Measurements from ENCODE around the gene PRKAR1B. TPM values are rescaled to one million over a fixed set of nuclear protein-coding genes. Genes with fewer than 3 reads are reported as not detected.

Gene PRKAR1B
- total RNA-seq, 2 experiments from 2014 or later, result 28.0 to 28.2 TPM

DNA sequence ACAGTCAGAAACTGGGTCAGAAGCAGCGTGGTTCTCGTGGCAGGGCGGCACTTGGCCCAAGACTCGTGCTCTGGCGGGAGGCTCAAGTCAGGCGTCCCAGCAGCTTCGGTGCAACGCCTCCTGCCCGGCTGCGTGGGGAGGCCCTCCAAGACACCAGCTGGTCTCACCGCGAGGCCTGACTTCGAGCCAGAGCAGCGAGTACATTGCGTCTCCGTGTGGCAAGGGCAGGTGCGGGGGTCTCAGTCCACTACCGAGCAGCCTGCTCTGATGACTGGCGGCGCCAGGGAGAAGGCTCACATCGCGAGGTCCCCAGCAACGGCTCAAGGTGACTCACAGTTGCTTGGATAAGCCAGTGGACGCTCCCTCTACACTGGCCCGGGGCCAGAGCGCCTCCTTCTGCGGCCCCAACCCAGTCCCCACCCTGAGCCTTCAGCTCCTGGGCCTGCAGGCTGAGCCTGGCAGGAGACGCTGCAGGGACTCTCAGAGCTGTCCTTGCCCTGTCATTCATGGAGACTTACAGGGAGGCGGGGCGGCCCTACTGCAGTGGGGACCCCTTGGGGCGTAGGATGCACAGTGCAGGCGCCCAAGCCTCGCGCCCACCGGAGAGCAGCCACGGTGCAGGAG lies 41.9 kb upstream of the PRKAR1B start:
- Mint-ChIP-seq H3K36me3 (peaks cover 17% of the 10 kb centered on the region), H3K27me3 (no peaks in the 10 kb centered on the region), H3K9me3 (no peaks in the 10 kb centered on the region), H3K4me3 (no peak overlapping the region), H3K27ac (no peak overlapping the region), H3K4me1 (ENCODE audit: low read depth) (no peaks in the 10 kb centered on the region)
- CTCF ChIA-PET, result interaction anchor here (1.1 kb wide), 1 partner anchor 447 kb away, joined by 3 read pairs; no protein-coding TSS in a partner anchor
- intact Hi-C loops (cut with micrococcal nuclease), result no loop called here
- DNase-seq, result no peak
- POLR2A ChIA-PET, result no interaction called here

DNA sequence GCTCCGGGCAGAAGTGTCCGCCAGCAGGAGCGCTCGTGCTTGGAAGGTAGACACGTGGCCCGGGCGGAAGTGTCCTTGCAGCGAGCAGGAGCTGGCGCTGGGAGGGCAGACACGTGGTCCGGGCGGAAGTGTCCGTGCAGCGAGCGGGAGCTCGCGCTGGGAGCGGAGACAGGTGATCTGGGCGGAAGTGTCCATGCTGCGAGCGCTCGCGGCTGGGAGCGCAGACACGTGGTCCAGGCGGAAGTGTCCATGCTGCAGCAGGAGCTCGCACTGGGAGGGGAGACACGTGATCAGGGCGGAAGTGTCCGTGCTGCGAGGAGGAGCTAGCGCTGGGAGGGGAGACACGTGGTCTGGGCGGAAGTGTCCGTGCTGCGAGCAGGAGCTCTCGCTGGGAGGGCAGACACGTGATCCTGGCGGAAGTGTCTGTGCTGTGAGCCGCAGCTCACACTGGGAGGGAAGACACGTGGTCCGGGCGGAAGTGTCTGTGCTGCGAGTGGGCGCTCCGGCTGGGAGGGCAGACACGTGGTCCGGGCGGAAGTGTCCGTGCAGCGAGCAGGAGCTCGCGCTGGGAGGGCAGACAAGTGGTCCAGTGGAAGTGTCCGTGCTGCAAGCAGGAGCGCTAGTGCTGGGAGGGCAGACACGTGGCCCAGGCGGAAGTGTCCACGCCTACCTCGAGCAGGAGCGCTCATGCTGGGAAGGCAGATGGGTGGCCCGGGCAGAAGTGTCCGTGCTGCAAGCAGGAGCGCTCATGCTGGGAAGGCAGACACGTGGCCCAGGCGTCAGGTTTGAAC lies 41.1 kb upstream of the PRKAR1B start:
- no peak for DNase-seq
- Mint-ChIP-seq H3K27ac (no peak overlapping the region), H3K27me3 (no peaks in the 10 kb centered on the region), H3K36me3 (peaks cover 18% of the 10 kb centered on the region), H3K4me1 (ENCODE audit: low read depth) (no peaks in the 10 kb centered on the region), H3K4me3 (no peak overlapping the region), H3K9me3 (no peaks in the 10 kb centered on the region)
- POLR2A ChIA-PET, result no interaction called here
- intact Hi-C loops (cut with micrococcal nuclease), result no loop called here
- CTCF ChIA-PET, result interaction anchor here (0.5 to 0.6 kb wide), 2 partner anchors 8 to 568 kb away, joined by 3 to 4 read pairs; no protein-coding TSS in a partner anchor

DNA sequence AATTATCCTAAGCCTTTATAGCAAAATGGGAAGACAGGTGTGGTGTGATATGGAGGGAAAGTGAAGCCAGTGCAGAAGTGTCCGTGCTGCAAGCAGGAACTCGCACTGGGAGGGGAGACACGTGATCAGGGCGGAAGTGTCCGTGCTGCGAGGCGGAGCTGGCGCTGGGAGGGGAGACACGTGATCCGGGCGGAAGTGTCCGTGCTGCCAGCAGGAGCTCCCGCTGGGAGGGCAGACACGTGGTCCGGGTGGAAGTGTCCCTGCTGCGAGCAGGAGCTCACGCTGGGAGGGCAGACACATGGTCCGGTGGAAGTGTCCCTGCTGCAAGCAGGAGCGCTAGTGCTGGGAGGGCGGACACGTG lies 40.5 kb upstream of the PRKAR1B start:
- POLR2A ChIA-PET, result no interaction called here

DNA sequence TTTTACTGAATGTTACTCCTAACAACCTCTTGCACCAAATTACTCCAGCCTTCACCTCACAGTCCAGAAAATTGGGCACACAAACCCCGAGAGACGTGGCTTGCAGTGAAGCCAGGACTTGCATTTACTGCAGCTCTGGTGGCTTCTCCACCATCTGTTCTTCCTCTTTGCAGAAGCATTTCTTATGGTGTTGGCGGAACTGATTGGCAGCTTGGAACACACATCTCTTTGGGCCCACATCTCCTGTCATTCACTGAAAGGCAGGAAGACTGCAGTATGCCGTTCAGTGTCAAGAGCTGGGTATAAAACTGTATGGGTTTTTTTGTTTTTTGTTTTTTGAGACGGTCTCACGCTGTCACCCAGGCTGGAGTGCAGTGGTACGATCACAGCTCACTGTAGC lies 38.3 kb upstream of the PRKAR1B start:
- no peak overlapping the region for H3K27ac Mint-ChIP-seq
- CTCF ChIA-PET, result interaction anchor here (0.7 to 1.0 kb wide), 2 partner anchors 22 to 432 kb away, joined by 3 read pairs; no protein-coding TSS in a partner anchor

More for the DNA sequence above, 40.5 kb upstream of the PRKAR1B start:
- H3K27ac Mint-ChIP-seq, result no peak overlapping the region
- DNase-seq, result no peak
- H3K4me1 Mint-ChIP-seq (ENCODE audit: low read depth), result no peaks in the 10 kb centered on the region
- H3K9me3 Mint-ChIP-seq, result no peaks in the 10 kb centered on the region
- CTCF ChIA-PET, result no interaction called here
- H3K36me3 Mint-ChIP-seq, result peaks cover 18% of the 10 kb centered on the region
- H3K27me3 Mint-ChIP-seq, result no peaks in the 10 kb centered on the region
- H3K4me3 Mint-ChIP-seq, result no peak overlapping the region
- intact Hi-C loops (cut with micrococcal nuclease), result no loop called here

DNA sequence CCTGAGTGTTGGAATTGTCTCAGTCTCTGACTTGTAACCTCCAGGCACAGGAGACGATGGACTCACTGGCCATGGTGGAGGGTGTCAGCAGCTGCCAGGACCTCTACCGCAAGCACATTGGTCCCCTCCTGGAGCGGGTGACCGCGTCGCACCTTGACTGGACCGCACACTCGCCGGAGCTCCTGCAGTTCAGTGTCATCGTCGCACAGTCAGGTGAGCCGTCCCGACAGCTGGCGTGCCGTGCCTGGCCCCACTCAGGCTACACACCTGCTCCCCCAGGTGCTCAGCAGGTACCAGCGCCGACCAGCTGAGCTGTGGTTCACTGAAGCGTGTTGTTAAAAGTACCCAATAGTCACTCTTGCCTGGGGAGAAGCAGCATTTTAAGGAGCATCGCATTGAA lies 36.7 kb upstream of the PRKAR1B start:
- Mint-ChIP-seq H3K27ac (no peak overlapping the region), H3K27me3 (no peaks in the 10 kb centered on the region), H3K4me1 (ENCODE audit: low read depth) (no peaks in the 10 kb centered on the region), H3K36me3 (peaks cover 19% of the 10 kb centered on the region), H3K9me3 (no peaks in the 10 kb centered on the region), H3K4me3 (no peak overlapping the region)
- POLR2A ChIA-PET, result no interaction called here
- no peak for DNase-seq
- intact Hi-C loops (cut with micrococcal nuclease), result no loop called here
- CTCF ChIA-PET, result no interaction called here

More for the DNA sequence above, 38.3 kb upstream of the PRKAR1B start:
- intact Hi-C loops (cut with micrococcal nuclease), result no loop called here
- Mint-ChIP-seq H3K4me1 (ENCODE audit: low read depth) (no peaks in the 10 kb centered on the region), H3K4me3 (no peak overlapping the region), H3K9me3 (no peaks in the 10 kb centered on the region), H3K36me3 (peaks cover 18% of the 10 kb centered on the region), H3K27me3 (no peaks in the 10 kb centered on the region)
- POLR2A ChIA-PET, result no interaction called here
- no peak for DNase-seq

DNA sequence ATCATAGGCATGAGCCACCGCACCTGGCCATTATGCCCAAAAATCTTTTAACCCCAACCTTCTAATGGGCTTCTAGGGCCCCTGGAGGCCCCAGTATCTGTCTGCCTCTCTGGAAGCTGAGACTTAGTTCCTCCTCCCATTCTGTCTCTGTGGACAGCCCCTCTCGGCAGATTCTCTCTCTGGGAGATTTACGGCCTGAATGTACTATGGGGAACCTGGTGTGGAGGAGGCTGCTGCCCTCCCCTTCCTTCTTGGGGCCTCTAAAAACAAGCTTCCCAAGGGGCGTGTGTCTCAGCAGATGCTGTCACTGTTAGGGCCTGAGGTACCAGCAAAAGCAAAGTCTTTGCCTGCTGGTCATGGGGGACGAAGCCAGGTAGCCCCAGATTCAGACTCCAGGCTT lies 35.8 kb upstream of the PRKAR1B start:
- H3K9me3 Mint-ChIP-seq, result no peaks in the 10 kb centered on the region
- no peak overlapping the region for H3K4me3 Mint-ChIP-seq
- intact Hi-C loops (cut with micrococcal nuclease), result no loop called here
- ChIA-PET CTCF (no interaction called here), POLR2A (no interaction called here)
- no peak for DNase-seq
- no peaks in the 10 kb centered on the region for H3K4me1 Mint-ChIP-seq (ENCODE audit: low read depth)
- no peak overlapping the region for H3K27ac Mint-ChIP-seq
- H3K27me3 Mint-ChIP-seq, result no peaks in the 10 kb centered on the region
- peaks cover 19% of the 10 kb centered on the region for H3K36me3 Mint-ChIP-seq

DNA sequence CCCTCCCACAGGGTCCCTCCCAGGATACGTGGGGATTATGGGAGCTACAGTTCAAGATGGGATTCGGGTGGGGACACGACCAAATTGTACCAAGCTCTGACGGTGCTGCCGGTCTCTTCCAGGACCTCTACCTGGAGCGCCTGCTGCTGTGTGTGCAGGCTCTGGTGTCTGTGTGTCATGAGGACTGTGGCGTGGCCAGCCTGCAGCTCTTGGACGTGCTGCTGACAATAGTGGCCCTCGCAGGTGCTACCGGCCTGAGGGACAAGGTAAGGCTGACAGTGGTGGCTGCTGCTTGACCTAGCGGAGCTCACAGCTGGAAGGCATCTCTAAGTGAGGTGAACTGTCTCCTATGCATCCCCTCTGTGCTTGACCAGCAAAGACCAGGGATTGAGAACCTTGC lies 34.5 kb upstream of the PRKAR1B start:
- H3K27ac Mint-ChIP-seq, result no peak overlapping the region
- CTCF ChIA-PET, result interaction anchor here (1.9 kb wide), 1 partner anchor 12 kb away, joined by 7 read pairs; no protein-coding TSS in a partner anchor

DNA sequence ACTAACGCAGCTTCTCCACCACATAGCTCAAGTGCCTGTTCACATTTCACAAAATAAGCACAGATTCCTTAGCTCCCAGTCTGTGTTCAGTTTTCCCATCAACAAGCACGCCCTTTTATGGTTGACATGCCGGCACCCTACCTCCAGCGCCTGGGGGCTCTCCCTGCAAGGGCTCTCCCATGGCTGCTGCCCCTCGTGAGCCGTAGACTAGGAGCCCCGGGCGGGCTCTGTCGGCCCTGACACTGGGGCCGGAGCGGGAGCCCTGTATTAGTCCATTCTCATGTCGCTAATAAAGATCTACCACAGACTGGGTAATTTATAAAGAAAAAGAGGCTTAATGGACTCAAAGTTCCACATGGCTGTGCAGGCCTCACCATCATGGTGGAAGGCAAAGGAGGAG lies 34.0 kb upstream of the PRKAR1B start:
- no peaks in the 10 kb centered on the region for H3K9me3 Mint-ChIP-seq
- H3K36me3 Mint-ChIP-seq, result peaks cover 17% of the 10 kb centered on the region
- H3K27ac Mint-ChIP-seq, result no peak overlapping the region
- H3K4me3 Mint-ChIP-seq, result no peak overlapping the region
- intact Hi-C loops (cut with micrococcal nuclease), result no loop called here
- CTCF ChIA-PET, result interaction anchor here (1.9 kb wide), 1 partner anchor 12 kb away, joined by 7 read pairs; no protein-coding TSS in a partner anchor
- POLR2A ChIA-PET, result no interaction called here
- H3K27me3 Mint-ChIP-seq, result no peaks in the 10 kb centered on the region
- H3K4me1 Mint-ChIP-seq (ENCODE audit: low read depth), result no peaks in the 10 kb centered on the region
- no peak for DNase-seq

More for the DNA sequence above, 34.5 kb upstream of the PRKAR1B start:
- no peak for DNase-seq
- H3K4me3 Mint-ChIP-seq, result no peak overlapping the region
- peaks cover 17% of the 10 kb centered on the region for H3K36me3 Mint-ChIP-seq
- H3K4me1 Mint-ChIP-seq (ENCODE audit: low read depth), result no peaks in the 10 kb centered on the region
- no peaks in the 10 kb centered on the region for H3K27me3 Mint-ChIP-seq
- POLR2A ChIA-PET, result no interaction called here
- no peaks in the 10 kb centered on the region for H3K9me3 Mint-ChIP-seq
- intact Hi-C loops (cut with micrococcal nuclease), result no loop called here

DNA sequence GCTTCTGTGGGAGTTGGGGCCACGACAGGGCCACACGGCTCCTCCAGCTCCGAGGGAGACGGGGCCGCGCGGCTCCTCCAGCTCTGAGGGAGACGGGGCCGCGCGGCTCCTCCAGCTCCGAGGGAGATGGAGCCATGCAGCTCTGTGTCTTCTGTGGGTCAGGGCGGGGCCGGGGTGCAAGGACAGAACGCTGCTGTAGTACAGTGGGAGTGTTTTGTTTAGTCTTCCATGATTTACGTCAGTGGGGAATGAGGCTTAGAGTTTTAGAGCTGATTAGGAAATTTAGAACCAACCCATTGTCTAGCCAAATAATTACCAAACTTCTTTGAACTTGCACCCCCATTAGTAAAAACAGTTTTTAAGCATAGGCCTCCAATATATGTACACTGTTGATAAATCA lies 32.9 kb upstream of the PRKAR1B start:
- Mint-ChIP-seq H3K36me3 (peaks cover 17% of the 10 kb centered on the region), H3K9me3 (no peaks in the 10 kb centered on the region)
- POLR2A ChIA-PET, result no interaction called here

DNA sequence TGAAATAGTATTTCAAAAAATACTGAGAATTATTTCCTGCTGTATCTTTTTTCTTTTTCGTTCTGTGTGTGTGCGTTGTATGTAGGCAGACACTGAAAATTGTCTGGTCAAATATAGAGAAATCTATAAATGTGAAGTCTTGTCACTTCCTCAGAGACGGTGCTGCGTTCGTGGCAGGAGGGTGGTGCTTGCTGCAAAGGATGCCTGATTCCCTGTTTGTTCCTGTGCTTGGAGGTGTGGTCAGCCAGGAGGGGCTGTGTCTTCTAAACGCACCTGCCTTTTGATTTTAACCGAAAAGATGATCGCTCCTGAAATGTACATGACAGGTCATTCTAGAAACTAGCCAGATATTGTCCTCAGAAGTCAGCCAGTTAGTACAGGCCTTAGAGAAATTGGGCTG lies 32.5 kb upstream of the PRKAR1B start:
- H3K4me3 Mint-ChIP-seq, result no peak overlapping the region
- no peaks in the 10 kb centered on the region for H3K4me1 Mint-ChIP-seq (ENCODE audit: low read depth)
- ChIA-PET POLR2A (no interaction called here), CTCF (interaction anchor here (0.7 to 1.1 kb wide), 2 partner anchors 9 to 27 kb away, joined by 3 to 4 read pairs; no protein-coding TSS in a partner anchor)
- intact Hi-C loops (cut with micrococcal nuclease), result no loop called here
- no peaks in the 10 kb centered on the region for H3K9me3 Mint-ChIP-seq
- H3K27ac Mint-ChIP-seq, result no peak overlapping the region
- DNase-seq, result no peak
- H3K36me3 Mint-ChIP-seq, result peaks cover 21% of the 10 kb centered on the region
- H3K27me3 Mint-ChIP-seq, result no peaks in the 10 kb centered on the region

More for the DNA sequence above, 32.9 kb upstream of the PRKAR1B start:
- H3K27me3 Mint-ChIP-seq, result no peaks in the 10 kb centered on the region
- CTCF ChIA-PET, result interaction anchor here (0.7 to 1.1 kb wide), 2 partner anchors 8 to 27 kb away, joined by 3 to 4 read pairs; no protein-coding TSS in a partner anchor
- intact Hi-C loops (cut with micrococcal nuclease), result no loop called here
- H3K4me1 Mint-ChIP-seq (ENCODE audit: low read depth), result no peaks in the 10 kb centered on the region
- H3K27ac Mint-ChIP-seq, result no peak overlapping the region
- no peak for DNase-seq
- H3K4me3 Mint-ChIP-seq, result no peak overlapping the region

DNA sequence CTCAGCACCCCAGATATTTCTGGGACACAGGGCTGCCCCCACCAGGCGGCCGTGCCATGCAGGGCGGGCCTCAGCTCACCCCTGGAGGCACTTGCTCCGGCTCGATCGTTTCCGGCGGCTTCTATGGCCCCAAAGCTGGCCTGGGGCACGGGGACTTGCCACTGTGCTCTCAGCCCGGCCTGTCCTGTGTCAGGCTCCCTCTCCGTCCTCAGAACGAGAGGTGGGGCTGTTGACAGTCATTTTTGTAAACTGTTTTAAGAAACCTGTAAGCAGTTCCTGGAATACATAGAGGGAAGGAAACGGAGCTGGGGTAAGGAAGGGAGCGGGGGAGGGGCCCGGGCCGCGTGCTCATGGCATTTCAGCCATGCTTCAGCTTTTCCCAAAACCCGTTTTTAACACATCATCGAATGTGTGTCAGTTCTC lies 30.7 kb upstream of the PRKAR1B start:
- DNase-seq, result no peak
- H3K4me1 Mint-ChIP-seq (ENCODE audit: low read depth), result no peaks in the 10 kb centered on the region
- POLR2A ChIA-PET, result no interaction called here

DNA sequence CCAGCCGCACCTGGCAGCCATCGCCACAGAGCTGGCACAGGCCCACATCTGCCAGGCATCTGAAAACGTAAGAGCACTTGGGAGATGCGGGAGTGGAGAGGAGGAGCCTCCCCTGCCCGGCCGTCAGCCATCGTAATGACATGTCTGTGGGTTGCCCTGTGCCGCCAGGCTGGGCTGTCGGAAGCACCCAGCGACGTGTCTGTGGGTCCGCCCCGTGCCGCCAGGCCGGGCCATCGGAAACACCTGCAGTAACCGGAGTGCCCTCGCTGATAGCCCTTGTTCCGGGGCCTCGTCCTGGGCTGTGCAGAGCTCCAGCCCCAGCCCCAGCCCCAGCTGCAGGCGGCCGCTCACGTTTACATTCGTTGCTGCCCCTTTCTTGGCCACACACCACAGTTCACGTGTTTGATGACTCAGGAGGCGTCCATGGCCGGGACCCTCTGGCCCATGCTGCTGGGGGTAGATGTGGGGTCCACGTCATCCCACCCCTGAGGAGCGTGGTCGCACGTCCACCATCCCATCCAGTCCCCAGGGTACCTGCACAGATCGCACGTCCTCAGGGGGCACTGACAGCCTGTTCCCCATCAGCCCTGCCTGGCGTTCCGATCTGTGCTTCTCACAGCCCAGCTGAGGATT lies 30.0 kb upstream of the PRKAR1B start:
- ChIA-PET POLR2A (no interaction called here), CTCF (no interaction called here)
- Mint-ChIP-seq H3K27ac (no peak overlapping the region), H3K9me3 (no peaks in the 10 kb centered on the region), H3K27me3 (no peaks in the 10 kb centered on the region), H3K4me1 (ENCODE audit: low read depth) (no peaks in the 10 kb centered on the region), H3K36me3 (peaks cover 27% of the 10 kb centered on the region), H3K4me3 (no peak overlapping the region)
- intact Hi-C loops (cut with micrococcal nuclease), result no loop called here
- no peak for DNase-seq

More for the DNA sequence above, 30.7 kb upstream of the PRKAR1B start:
- no peaks in the 10 kb centered on the region for H3K9me3 Mint-ChIP-seq
- H3K27ac Mint-ChIP-seq, result no peak overlapping the region
- CTCF ChIA-PET, result no interaction called here
- H3K4me3 Mint-ChIP-seq, result no peak overlapping the region
- no peaks in the 10 kb centered on the region for H3K27me3 Mint-ChIP-seq
- intact Hi-C loops (cut with micrococcal nuclease), result no loop called here
- H3K36me3 Mint-ChIP-seq, result peaks cover 24% of the 10 kb centered on the region
